HG03460 (cell line): ENCODE measurements around the gene DES.
A peak's percentile ranks its signal among the peaks of the same experiment; 100 is the strongest.

ENCODE experiments used
- ATAC-seq: cut with Tn5 transposase; IDR thresholded peaks from one replicate; pipeline ENCODE4 v1.9.1; 2021; ENCODE audit not compliant: unreplicated experiment

DES gene

GRCh38 chr2:219452361-219453317 lies 34.5 kb downstream of the DES start:
- ATAC-seq: no peak

- no peak for ATAC-seq
Measured at GRCh38 chr2:219453671-219454590, 35.8 kb downstream of the DES start.

GRCh38 chr2:219455581-219455980 lies 37.4 kb downstream of the DES start:
- no peak for ATAC-seq

DNA sequence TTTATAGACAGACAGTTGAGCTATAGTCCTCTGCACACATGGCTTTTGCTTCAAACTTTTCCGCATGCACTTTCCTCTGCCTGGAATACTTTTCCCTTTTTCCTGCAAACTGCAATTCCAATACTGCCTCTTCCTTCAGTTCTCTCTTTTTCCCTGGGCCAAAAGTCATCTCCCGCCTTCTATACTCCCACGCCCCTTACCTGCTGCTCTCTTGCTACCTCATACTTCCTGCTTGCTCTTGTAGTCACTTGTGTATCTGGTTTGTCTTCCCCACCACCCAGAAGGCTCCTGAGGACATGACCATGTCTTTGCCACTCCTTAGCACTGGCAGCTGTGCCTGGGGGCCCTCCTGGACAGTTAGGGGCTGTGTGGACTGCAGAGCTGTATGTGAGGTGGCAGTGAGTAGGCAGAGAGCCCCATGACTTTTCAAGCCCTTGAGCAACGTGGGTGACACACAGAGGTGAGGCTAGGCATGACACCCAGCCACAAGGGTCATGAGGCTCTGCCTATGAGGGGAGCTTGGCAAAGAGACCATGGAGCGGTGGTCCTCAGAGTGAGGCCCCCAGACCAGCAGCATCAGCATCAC lies 39.7 kb downstream of the DES start:
- peak; percentile 45 for ATAC-seq

- ATAC-seq: no peak
Measured at GRCh38 chr2:219458996-219459395, 40.8 kb downstream of the DES start.

DNA sequence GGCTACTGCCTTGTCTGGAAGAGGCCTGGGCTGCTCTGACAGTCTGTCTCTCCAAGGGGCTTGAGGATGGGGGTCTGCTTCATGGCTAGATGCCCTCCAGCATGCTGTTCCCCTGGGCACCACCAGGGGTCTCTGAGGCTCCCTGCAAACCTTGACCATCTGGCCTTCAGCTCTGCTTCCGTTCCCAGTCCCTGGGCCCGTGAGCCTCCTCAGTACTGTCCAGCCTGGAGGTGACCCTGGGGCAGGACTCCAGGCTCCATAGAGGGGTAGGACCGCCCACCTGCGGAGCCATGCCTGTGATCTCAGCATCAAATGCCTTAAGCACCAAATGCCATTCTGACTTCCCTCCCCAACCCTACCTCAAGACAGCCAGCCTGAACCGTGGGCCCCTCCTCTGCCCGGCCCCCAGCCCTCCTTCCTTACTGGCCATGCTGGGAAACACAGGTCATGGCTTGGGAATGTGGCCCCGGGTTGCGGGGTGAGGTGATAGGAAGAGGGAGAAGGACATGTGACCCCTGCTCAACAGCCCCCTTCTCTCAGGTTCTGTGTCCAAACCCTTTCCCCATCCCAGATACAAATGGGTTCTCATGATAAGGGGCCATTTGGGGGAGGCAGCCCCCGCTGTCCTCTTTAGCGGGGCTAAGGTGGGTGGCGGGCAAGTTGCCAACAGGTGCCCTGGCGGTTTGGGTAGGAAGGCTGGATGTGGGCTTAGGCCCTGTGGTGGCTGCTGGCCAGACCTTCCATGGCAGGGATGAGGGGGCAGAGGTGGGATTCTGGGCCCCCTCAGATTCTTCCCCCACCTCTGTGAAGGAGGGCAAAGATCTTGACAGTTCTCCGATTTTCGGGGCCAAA lies 41.5 kb downstream of the DES start:
- peak; percentile 74 for ATAC-seq

DNA sequence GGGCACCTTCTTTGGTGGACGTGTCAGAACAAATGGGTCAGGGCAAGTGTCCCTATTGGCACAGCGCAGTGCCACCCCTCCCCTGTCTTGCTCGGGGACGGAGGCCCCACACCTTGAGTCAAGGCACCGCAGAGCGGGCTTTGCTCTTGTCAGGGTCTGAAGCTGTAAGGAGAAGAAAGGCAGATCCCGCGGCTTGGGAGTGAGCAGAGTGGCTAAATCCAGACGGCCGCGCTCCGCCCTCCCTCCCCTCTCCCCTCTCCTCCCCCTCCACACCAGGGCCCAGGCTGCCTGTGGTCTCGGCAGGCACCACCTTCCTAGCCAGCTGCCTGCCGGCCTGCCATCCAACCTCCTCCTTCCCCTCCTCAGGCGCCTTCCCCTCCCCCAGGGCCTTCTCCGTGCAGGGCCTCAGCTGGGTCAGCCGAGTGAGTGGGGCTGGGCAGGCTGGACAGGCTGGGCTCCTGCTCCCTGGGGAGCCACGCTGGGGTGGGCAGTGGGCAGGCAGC lies 42.3 kb downstream of the DES start:
- ATAC-seq: no peak

- ATAC-seq: no peak
Measured at GRCh38 chr2:219461047-219461514, 42.9 kb downstream of the DES start.

DNA sequence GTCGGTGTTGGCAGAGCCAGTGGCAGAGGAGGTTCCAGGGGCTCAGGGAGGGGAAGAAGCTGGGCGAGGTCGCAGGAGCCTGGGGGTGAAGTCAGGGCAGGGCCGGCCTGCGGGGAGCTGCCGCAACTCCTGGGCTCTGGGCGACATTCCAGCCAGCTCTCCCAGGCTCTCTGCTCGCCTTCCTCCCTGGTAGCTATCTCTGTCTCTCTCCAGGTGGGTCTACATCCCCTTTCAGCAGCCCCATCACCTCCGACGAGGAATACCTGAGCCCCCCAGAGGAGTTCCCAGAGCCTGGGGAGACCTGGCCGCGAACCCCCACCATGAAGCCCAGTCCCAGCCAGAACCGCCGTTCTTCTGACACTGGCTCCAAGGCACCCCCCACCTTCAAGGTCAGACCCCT lies 43.5 kb downstream of the DES start:
- ATAC-seq: no peak

GRCh38 chr2:219462349-219462748 lies 44.2 kb downstream of the DES start:
- no peak for ATAC-seq

DNA sequence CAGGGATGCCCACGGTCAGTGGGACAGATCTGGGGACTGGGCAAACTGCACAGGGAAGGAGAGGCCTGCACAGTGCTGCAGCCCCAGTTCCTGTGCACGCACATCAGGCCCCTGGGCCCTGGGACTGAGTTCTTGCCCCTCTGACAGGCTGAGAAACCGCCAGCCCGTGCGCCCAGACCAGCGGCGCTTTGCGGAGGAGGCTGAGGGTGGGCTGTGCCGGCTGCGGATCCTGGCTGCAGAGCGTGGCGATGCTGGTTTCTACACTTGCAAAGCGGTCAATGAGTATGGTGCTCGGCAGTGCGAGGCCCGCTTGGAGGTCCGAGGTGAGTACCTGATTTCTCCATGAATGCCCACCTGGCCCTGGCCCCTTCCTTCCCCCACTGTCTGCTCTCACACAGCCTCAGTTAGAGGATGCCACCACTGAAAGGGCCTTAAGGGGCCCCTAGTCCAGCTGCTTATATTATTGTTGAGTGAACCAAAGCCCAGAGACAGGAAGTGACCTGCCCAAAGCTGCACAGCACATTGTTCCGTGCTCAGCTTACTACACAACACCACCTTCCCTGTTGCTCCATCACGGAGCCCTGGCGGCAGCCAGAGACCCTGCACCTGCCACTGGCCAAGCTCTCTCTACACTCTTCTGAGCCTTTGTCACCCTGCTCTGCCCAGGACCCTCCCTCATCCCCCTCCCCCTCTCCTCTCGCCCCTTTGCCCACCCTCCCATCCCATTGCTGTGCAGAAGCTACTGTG lies 46.3 kb downstream of the DES start:
- no peak for ATAC-seq

- ATAC-seq: no peak
Measured at GRCh38 chr2:219465659-219466561, 47.7 kb downstream of the DES start.

GRCh38 chr2:219466816-219467735 lies 48.9 kb downstream of the DES start:
- no peak for ATAC-seq

- ATAC-seq: no peak
Measured at GRCh38 chr2:219467736-219468075, 49.5 kb downstream of the DES start.

GRCh38 chr2:219468410-219469185 lies 50.4 kb downstream of the DES start:
- no peak for ATAC-seq

DNA sequence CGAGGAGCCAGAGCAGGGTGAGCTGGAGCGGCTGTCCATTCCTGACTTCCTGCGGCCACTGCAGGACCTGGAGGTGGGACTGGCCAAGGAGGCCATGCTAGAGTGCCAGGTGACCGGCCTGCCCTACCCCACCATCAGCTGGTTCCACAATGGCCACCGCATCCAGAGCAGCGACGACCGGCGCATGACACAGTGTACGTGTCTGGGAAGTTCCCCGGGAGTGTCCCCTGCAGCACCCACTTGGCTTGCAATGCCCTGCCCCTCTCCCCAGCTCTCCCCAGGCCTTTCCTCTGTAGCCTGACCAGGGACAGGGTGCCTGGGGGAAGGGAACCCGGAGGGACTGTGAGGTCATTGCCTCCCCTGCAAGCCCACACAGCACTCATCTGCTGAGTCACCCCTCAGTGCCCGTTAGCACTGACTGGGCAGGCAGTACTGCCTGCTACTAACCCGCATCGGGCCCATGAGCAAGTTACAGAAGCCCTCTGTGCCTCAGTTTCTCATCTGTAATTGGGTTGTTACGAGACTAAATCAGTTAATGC lies 51.1 kb downstream of the DES start:
- ATAC-seq: no peak
